Stimulated activated CD4-positive, alpha-beta T cell treated with anti-CD3 and anti-CD28 coated beads, Interleukin-2, amount 100 ng/mL, for 4 hours (primary cell): ENCODE measurements around the gene PAH.

Source experiments
- DNase-seq: peaks from one replicate; pipeline ENCODE4 v3.0.0-alpha.2; 2020; ENCODE audit warnings: low read depth

PAH gene

DNA sequence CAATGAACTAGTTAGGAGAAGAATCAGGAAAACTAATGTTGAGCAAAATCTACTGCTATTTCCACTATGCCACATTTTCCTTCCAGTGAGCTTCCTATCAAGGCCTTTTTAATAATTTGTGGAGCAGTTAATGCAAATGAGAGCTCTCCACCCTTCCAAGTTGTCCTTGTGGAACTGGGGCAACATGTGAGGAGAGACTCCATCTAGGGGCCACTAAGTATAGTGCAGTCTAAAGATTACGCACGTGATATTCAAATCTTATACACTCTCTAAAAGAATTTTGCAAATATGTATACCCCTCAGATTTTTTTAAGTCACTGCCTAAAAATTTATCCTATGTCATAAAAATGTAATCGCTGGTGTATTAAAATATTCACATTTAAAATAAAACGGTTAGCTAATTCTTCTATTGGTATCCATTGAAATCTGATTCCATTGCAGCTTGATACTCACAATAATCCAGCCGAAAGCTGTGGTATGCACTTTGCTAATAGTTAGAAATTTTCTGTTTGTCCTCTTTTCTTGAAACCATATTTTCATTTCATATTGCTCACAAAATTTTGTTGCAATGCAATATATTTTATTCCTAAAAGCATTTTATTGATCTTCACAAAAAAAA, 100.1 kb downstream of the PAH start:
- DNase-seq = no peak

DNA sequence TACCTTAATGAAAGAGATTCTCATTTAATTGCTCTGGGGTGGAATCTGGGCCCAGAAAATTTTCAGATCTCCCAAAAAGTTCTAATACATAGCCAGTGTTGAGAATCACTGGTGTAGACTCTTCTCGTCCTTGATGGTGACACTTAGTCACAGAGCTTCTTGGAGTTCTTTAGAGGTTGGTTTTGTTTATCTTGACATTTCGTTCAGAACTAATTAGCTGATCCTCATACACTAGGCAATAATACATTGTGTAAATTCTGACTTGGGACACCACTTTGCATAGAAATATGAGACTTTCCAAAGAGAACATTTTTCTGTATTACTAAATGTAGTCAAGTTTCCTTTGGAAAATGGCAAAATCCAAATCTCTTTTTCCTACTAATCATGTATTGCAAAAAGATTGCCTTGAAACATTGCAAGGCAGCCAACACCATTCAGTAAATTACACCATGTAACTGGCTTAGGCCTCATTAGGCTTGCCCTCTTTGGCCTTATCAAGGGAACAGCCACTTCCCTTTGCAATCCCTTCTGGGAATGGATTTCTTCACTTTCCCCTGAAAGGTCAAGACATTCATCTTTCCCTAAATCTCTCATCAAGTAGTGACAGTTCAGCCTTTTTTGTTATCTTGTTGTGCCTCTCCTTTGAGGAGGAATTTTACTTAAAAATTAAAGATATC, 102.2 kb downstream of the PAH start:
- DNase-seq = no peak

DNA sequence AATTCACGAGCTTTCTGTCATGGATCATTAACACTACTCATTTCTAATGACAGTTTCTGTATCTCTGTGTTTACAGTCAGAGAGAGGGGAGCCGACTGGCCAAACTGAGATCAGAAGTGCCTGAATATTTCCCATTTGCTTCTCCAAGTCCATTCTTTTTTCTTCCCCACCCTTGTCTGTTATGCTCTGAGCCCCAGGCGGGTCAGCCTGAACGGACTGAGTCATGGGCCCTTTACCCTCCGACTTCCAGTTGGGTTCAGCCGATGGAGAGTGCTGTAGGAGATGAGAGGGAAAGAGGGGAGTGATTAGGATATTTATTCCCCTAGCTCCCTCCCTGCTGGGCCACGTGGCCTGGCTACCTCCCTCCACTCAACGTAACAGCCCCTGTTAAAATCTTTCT, 104.7 kb downstream of the PAH start:
- no peak for DNase-seq

DNA sequence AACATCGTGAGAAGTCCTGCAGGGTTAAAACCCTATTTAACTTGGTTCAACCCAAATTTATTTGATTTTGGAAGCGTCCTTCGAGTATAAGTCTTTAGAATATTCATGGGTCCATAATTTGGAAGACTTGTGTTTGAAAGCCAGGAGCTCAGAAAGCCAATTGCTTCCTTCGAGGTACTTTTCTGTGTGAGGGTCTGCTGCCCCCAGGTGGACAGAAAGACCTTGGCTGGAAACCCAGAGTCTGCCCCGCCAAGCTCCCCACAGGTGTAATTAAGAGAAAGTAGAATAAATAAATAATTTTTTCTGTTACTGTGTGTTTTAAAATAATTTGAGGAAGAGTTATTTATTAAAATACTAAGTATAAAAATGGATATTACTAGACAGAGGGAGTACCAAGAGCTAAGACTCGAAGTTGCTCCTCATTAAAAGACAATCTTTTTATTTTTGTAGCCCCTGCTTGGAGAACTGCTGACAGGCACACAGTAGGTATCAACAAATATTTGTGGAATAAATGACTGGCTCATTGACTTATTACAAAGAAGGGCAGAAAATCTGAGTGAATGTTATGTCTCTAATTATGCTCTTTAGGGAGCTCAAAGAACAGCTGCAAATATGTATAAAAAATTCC, 105.8 kb downstream of the PAH start:
- DNase-seq = no peak

DNA sequence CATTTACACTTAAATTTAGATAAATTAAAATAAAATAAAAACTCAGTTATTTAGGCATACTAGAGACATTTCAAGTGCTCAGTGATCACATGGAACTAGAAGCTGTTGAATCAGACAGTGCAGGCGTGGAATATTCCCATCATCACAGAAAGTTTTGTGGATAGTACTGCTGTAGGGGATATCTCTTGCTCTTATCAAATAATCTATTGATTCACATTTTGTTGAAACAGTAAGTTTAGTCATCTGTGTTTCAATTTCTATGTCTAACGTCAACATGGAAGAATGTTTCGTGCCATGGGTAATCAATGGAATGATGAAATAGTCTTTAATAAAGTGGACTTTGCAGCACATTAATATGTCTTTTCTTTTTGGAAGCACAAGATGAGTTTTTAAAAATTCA, 108.6 kb downstream of the PAH start:
- no peak for DNase-seq

DNA sequence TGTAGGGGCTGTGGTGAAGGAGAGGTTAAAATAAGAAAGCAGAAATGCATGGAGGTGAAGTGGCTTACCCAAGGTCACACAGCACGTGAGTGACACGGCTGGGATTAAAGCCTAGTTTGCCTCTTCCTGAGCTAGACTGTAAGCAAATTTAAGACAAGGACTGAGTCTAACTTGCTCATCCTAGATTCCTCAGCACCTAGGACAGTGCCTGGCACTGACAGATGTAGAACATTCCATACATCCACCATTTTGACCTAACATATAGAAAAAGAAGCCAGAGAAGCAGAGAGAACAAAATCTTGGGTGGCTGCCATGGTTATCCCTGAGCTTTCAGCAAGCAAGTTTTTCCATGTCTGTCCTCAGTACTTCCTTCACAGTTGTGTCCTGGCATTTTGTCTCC, 110.5 kb downstream of the PAH start:
- DNase-seq = no peak

DNA sequence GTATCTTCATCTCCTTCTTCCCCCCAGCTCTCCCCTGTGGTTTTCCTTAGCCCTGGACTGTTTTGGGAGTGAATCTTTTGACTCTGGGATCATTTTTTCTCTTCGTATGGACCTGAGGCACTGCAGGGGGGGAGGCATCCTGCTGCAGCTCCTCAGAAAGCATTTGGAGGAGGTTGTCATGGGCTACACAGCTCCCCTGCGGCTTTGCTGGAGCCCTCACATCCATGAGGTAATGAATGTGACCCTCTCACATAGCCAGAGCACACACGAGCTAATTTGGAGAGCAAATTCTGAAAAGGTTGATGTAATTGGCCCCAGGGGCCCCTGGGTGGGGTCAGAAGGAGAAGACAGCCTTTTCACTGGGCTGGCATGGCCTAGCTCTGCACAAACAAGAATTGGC, 110.9 kb downstream of the PAH start:
- no peak for DNase-seq

DNA sequence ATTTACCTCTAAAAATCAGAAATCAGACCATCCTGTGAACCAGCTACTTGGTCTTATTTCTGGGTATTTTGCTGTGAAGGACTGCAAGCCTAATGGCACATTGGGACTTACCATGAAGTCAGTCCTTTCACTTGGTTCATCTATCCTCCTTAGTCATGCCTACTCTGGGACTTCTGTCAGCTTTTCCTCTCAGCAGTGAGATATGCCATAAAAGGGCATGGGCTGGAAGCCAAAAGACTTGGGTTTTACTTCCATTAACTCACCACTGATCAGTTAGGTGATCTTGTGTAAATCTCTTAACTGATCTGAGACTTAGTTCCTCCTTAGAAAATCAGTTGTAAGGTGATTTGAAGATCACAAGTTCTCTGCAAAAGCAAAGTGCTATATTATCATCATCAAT, 116.5 kb downstream of the PAH start:
- no peak for DNase-seq

DNA sequence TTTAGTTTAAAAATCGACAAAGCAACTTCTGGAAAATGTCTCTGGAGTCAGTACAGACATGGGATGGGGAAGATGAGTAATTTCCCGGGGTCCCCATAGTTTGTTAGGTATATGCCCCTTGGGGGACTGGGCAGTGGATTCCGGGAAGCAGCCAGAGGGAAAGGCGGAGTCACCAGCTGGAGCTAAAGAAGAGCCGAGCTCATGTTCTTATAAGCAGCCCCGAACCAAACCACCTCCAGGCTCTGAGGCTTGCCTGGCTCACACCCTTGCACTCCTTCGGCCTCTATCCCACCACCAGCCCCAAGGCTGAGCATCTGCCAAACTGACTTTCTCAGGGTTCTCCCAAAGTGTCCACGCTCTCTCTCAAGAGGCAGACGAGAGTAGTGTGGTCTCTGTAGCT, 117.8 kb downstream of the PAH start:
- no peak for DNase-seq

DNA sequence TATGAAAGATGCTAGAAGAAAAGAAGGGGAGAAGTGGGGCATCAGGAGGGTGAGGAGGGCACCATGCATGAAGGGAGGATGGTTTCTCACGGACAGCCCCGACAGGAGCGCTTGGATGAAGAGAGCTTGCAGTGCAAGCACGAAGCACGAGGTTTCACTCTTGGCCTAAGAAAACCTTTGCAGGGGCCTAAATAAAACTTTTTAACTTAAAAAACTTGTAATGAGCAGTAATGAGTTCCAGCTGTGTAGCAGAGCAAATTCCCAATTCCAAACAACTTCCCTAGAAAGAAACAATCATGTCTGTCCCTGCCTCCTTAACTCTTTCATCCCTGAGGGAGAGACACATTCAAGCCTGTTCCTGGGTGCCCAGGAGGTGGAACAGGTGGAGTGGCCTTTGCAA, 119.5 kb downstream of the PAH start:
- no peak for DNase-seq

DNA sequence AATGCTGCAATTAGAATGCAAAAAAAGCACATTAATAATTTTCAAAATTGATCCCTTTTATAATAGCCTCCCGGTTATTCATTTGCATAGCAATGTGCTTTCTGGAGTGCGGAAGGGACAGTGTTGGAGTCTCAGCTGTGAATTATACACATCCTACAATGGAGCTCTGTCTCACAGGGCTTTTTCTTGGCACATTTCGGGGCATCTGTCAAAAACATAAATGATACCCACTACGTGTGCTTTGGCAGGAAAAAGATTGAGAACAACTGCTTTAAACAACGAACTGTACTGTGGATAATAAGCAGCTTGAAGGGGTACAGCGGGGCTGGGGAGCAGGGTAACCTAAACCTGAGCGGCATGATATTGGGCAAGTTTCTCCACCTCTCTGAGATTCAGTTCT, 123.1 kb downstream of the PAH start:
- DNase-seq = no peak
